Keratinocyte (primary cell): ENCODE results near the gene SF3A1. TPM values are rescaled to one million over a fixed set of nuclear protein-coding genes. Genes with fewer than 3 reads are reported as not detected.

Source experiments
- DNase-seq: peaks from one replicate; pipeline ENCODE4 v3.0.0-alpha.2; 2011; ENCODE audit warnings: low read depth, missing footprints, low spot score
- FAIRE-seq: peaks from 2 replicates; lab custom pipeline; 2011; peaks lifted over from hg19 to GRCh38; lab: Jason Lieb, UNC
- H2AFZ ChIP-seq: 2 replicates; pipeline ENCODE4 v1.6.0; 2012; ENCODE audit warnings: low read length, control low read depth, inconsistent platforms; ENCODE audit not compliant: control insufficient read depth
- H3K27ac ChIP-seq: 2 replicates; pipeline ENCODE4 v1.5.1; 2011; ENCODE audit warnings: low read length; ENCODE audit not compliant: control insufficient read depth, insufficient read depth
- H3K27me3 ChIP-seq: 3 replicates; pipeline ENCODE4 v1.6.0; 2011; ENCODE audit warnings: low read length; ENCODE audit not compliant: control insufficient read depth, insufficient read depth; ENCODE audit errors: extremely low read depth
- H3K36me3 ChIP-seq, 2 experiments: 2 replicates in 1 of 2; 3 replicates in 1 of 2; pipeline ENCODE4 v1.5.1; 2011; ENCODE audit warnings: low read length in 2 of 2, mild to moderate bottlenecking in 1 of 2; ENCODE audit not compliant: control insufficient read depth in 2 of 2, insufficient read depth in 2 of 2; ENCODE audit errors: extremely low read depth in 1 of 2
- H3K4me1 ChIP-seq: 3 replicates; pipeline ENCODE4 v1.5.1; 2011; ENCODE audit warnings: low read length; ENCODE audit not compliant: control insufficient read depth, insufficient read depth; ENCODE audit errors: extremely low read depth
- H3K4me2 ChIP-seq: 3 replicates; pipeline ENCODE4 v1.6.0; 2011; ENCODE audit warnings: low read depth, low read length; ENCODE audit not compliant: control insufficient read depth, insufficient read depth; ENCODE audit errors: extremely low read depth
- H3K4me3 ChIP-seq, 3 experiments: fragments of 200-600 bp in 1 of 3; sonication (generic) in 1 of 3; 2 replicates in 2 of 3; 3 replicates in 1 of 3; pipeline ENCODE4 v1.5.1; 2011 to 2016; ENCODE audit warnings: low read length in 3 of 3, mild to moderate bottlenecking in 3 of 3, control low read depth in 2 of 3, inconsistent platforms in 1 of 3, low read depth in 1 of 3, mixed read lengths in 1 of 3, mixed run types in 1 of 3, moderate library complexity in 1 of 3; ENCODE audit not compliant: control insufficient read depth in 2 of 3, insufficient read depth in 2 of 3; ENCODE audit errors: extremely low read depth in 1 of 3
- H3K79me2 ChIP-seq: 2 replicates; pipeline ENCODE4 v1.6.0; 2012; ENCODE audit warnings: low read length; ENCODE audit not compliant: control insufficient read depth, insufficient read depth
- H3K9ac ChIP-seq: 3 replicates; pipeline ENCODE4 v1.6.0; 2011; ENCODE audit warnings: low read length; ENCODE audit not compliant: control insufficient read depth, insufficient read depth; ENCODE audit errors: extremely low read depth
- H3K9me1 ChIP-seq: 3 replicates; pipeline ENCODE4 v1.6.0; 2011; ENCODE audit warnings: low read length; ENCODE audit not compliant: control insufficient read depth, insufficient read depth; ENCODE audit errors: extremely low read depth
- H3K9me3 ChIP-seq: 2 replicates; pipeline ENCODE4 v1.5.1; 2012; ENCODE audit warnings: low read depth, low read length; ENCODE audit not compliant: control insufficient read depth
- H4K20me1 ChIP-seq: 3 replicates; pipeline ENCODE4 v1.6.0; 2011; ENCODE audit warnings: low read length; ENCODE audit not compliant: control insufficient read depth, insufficient read depth; ENCODE audit errors: extremely low read depth
- EZH2 ChIP-seq: IDR thresholded peaks from one replicate; pipeline ENCODE4 v1.6.1; 2012; ENCODE audit warnings: inconsistent platforms, mild to moderate bottlenecking, low read length, moderate library complexity
- dilution Hi-C: fragments of 300-500 bp; cut with MboI; formaldehyde crosslinking; loops from one replicate; pipeline ENCODE4 v1.7.0; 2020; ENCODE audit warnings: low sequenced_read_pairs; ENCODE audit not compliant: extremely low pct_ligation_motif_present
- polyA plus RNA-seq, 5 experiments: library from polyadenylated mRNA; depleted of rRNA in 3 of 5; stranded (reverse) in 3 of 5; stranded (forward) in 1 of 5; unstranded in 1 of 5; fragments of >200 nt; gene quantifications; 1 replicate in 1 of 5; 2 replicates in 3 of 5; 3 replicates in 1 of 5; pipeline versions ENCODE4 v1.2.1 to v1.2.3, GENCODE V29; 2011 to 2012; ENCODE audit warnings: missing spikeins in 2 of 5, low read depth in 1 of 5, low replicate concordance in 1 of 5
- TF ChIP-seq, protein P1 (sequence below), 3 experiments: IDR thresholded peaks in 1 of 3; conservative IDR thresholded peaks in 1 of 3; optimal IDR thresholded peaks in 1 of 3; 2 replicates in 2 of 3; 3 replicates in 1 of 3; pipeline versions ENCODE3 to v1.5.1; 2011; ENCODE audit warnings: low read length in 3 of 3, mild to moderate bottlenecking in 3 of 3, moderate library complexity in 2 of 3, control low read depth in 1 of 3, inconsistent platforms in 1 of 3; ENCODE audit not compliant: insufficient read depth in 2 of 3; ENCODE audit errors: extremely low read depth in 1 of 3

SF3A1 gene
- polyA plus RNA-seq, 1 donor (not counting 4 experiments of a cell fraction or from before 2014, with no cell fraction given) = 34.2 TPM

DNA sequence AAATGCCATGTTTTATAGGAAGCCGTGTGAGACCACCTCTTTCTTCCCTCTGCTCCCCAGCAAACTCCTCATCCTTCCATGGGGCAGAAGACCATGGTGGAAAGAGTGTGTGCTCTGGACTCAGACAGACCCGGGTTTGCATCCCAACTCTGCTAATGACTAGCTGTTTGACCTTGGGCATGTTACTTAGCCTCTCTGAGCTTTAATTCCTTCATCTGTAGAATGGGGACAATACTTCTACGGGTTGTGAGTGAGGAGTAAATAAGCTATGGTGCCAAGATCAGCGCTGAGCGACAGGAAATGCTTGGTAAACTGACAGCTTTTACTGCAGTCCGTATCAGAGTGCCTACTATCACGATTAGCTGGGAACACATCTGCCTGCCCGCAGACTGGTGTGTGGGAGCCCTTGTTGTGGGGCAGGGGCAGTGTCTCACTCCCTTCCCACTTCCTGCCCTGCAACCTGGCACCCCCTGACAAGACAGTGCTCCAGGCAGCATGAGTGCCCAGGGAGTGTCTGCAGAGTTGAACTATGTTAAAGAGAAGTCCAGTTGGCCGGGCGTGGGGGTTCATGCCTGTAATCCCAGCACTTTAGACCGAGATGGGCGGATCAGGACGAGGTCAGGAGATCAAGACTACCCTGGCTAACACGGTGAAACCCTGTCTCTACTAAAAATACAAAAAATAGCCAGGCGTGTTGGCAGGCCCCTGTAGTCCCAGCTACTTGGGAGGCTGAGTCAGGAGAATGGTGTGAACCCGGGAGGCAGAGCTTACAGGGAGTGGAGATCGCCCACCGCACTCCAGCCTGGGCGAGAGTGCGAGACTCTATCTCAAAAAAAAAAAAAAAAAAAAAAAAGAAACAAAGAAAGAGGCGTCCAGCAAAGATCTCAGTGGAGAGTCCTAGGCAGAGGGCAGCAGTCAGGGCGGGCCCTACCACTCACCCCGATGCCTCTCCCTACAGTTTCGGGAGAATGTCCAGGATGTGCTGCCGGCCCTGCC lies 42.3 kb upstream of the SF3A1 start:
- Histone ChIP-seq H3K79me2 (peaks cover 63% of the 10 kb centered on the region), H3K9me1 (no peaks in the 10 kb centered on the region), H3K4me2 (peak overlapping the region; percentile 83), H3K9ac (peak overlapping the region; percentile 72), H3K4me1 (peaks cover 30% of the 10 kb centered on the region), H3K27me3 (no peaks in the 10 kb centered on the region), H3K36me3 (peaks cover 10 to 29% of the 10 kb centered on the region in 2 experiments), H3K9me3 (no peaks in the 10 kb centered on the region), H4K20me1 (no peaks in the 10 kb centered on the region), H3K27ac (no peak overlapping the region), H2AFZ (no peak overlapping the region), H3K4me3 (peak overlapping the region; percentile 77 to 89 (median 82))
- DNase-seq (no peak), FAIRE-seq (peak; percentile 48)
- dilution Hi-C loops = no loop called here
- no peak for TF ChIP-seq EZH2
- TF ChIP-seq, protein P1, sequence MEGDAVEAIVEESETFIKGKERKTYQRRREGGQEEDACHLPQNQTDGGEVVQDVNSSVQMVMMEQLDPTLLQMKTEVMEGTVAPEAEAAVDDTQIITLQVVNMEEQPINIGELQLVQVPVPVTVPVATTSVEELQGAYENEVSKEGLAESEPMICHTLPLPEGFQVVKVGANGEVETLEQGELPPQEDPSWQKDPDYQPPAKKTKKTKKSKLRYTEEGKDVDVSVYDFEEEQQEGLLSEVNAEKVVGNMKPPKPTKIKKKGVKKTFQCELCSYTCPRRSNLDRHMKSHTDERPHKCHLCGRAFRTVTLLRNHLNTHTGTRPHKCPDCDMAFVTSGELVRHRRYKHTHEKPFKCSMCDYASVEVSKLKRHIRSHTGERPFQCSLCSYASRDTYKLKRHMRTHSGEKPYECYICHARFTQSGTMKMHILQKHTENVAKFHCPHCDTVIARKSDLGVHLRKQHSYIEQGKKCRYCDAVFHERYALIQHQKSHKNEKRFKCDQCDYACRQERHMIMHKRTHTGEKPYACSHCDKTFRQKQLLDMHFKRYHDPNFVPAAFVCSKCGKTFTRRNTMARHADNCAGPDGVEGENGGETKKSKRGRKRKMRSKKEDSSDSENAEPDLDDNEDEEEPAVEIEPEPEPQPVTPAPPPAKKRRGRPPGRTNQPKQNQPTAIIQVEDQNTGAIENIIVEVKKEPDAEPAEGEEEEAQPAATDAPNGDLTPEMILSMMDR (optimal IDR thresholded peaks at IDR 0.05 in 1 of 3, IDR thresholded peaks at IDR 0.05 in 1 of 3, conservative IDR thresholded peaks at IDR 0.05 in 1 of 3; ENCODE audit: extremely low read depth in 1 of 3, insufficient read depth in 2 of 3, low read length in 3 of 3) = no peak

DNA sequence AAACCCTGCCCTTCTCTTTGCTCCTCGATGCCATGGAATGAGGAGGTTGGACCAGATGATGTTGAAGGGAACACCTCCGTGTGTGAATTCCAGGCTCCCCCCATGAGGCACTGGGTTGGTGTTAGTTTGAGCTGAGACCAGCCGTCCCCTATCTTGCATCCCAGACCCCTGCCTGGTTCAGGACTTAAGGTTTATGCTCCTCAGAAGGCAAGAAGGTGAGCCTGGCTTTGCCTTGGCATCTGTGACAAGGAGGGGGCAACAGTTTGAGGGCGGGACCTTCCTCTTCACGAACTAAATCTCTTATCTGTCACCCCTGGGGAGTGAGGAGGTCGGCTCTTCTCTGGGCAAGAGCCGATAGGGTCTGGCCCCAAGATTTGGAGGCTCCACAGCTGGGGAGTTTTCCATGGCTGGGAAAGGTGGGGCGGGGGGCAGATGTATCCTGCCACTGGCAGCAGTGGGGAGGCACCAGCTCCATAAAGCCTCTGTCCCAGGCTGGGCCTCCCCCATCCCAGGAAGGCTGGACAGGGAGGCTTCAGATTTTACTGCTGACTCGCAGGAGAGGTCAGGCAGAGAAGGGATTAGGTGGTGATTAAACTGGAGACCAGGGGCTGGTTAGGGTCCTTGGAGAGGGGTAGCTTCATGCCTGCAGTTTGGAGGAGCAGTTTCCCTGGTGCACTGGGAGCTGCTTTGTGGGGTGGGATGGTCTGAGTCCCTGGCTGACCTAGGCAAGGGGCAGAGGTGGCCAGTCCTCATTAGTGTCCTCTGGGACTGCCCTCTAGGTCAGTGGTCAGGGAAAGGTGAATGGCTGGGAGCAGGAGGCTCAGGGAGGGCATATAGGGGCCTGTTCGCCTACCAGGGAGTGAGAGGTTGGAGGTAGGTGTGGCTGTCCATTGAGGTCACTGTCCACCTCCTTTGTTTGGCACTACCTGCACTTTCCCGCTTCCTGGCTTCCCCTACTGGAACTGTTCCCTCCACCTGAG lies 41.3 kb upstream of the SF3A1 start:
- peaks cover 30% of the 10 kb centered on the region for H3K4me1 ChIP-seq
- H3K9me1 ChIP-seq = no peaks in the 10 kb centered on the region
- H3K9ac ChIP-seq = peak overlapping the region; percentile 72
- H3K36me3 ChIP-seq = peaks cover 5 to 22% of the 10 kb centered on the region in 2 experiments
- dilution Hi-C loops = no loop called here
- FAIRE-seq = peak; percentile 58
- H2AFZ ChIP-seq = no peak overlapping the region
- peak overlapping the region; percentile 77 to 89 (median 82) for H3K4me3 ChIP-seq
- H3K4me2 ChIP-seq = peak overlapping the region; percentile 83
- H4K20me1 ChIP-seq = no peaks in the 10 kb centered on the region
- no peak for DNase-seq
- TF ChIP-seq, protein P1 (optimal IDR thresholded peaks at IDR 0.05 in 1 of 3, IDR thresholded peaks at IDR 0.05 in 1 of 3, conservative IDR thresholded peaks at IDR 0.05 in 1 of 3; ENCODE audit: extremely low read depth in 1 of 3, insufficient read depth in 2 of 3, low read length in 3 of 3) = no peak
- no peak for TF ChIP-seq EZH2
- H3K79me2 ChIP-seq = peaks cover 56% of the 10 kb centered on the region
- H3K9me3 ChIP-seq = no peaks in the 10 kb centered on the region
- H3K27ac ChIP-seq = peak overlapping the region; percentile 37
- H3K27me3 ChIP-seq = no peaks in the 10 kb centered on the region
